GM20000 (cell line): ENCODE results near the gene SETD4.

Experiments used
- DNase-seq: peaks from one replicate; pipeline ENCODE4 v3.0.0; 2012; ENCODE audit warnings: low spot score
- TF ChIP-seq, protein P1 (sequence below): IDR thresholded peaks from 2 replicates; pipeline ENCODE4 v1.5.1; 2012; ENCODE audit warnings: mild to moderate bottlenecking, control low read depth; ENCODE audit errors: extremely low read depth, missing control alignments

SETD4 gene

DNA sequence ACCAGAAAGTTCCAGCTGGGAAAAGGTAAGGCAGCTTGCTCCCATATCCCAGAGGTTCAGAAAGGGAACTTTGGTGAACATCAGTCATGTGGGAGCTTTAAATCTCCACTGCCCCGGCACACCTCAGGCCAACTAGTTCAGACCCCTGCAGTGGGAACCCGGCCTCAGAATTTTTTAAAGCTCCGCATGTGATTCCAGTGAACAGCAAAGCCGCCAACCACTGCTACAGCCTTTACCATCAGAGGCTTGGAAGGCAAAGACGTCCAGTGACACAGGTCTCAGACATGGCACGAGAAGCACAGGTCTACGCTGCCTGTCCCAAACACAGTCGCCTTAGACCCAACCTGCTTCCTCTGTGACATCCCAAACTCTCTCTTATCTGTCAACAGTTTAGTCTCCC lies 31.0 kb downstream of the SETD4 start:
- no peak for DNase-seq
- TF ChIP-seq, protein P1, sequence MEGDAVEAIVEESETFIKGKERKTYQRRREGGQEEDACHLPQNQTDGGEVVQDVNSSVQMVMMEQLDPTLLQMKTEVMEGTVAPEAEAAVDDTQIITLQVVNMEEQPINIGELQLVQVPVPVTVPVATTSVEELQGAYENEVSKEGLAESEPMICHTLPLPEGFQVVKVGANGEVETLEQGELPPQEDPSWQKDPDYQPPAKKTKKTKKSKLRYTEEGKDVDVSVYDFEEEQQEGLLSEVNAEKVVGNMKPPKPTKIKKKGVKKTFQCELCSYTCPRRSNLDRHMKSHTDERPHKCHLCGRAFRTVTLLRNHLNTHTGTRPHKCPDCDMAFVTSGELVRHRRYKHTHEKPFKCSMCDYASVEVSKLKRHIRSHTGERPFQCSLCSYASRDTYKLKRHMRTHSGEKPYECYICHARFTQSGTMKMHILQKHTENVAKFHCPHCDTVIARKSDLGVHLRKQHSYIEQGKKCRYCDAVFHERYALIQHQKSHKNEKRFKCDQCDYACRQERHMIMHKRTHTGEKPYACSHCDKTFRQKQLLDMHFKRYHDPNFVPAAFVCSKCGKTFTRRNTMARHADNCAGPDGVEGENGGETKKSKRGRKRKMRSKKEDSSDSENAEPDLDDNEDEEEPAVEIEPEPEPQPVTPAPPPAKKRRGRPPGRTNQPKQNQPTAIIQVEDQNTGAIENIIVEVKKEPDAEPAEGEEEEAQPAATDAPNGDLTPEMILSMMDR: no peak

GRCh38 chr21:36028127-36029069 lies 31.9 kb downstream of the SETD4 start:
- TF ChIP-seq, protein P1: peak; percentile 97
- peak; percentile 81 for DNase-seq

DNA sequence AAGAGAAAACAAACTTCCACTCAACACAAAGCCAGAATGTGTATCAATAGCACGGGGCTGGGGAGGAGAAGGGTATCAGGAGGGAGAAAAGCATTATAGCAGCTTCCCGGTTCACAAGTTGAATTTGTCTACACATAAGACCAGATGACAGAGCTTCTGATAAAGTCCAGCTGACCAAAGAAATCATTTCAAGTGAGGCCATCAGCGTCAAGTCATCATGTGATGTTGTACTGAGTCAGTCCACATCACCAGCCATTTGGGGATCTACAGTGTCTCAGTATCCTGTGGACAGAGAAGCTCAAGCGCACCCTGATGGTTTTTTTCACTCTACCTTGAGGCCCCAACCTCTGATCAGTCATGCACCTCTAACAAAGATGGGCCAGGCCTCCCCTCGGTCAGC lies 33.0 kb downstream of the SETD4 start:
- TF ChIP-seq, protein P1: no peak
- DNase-seq: no peak

DNA sequence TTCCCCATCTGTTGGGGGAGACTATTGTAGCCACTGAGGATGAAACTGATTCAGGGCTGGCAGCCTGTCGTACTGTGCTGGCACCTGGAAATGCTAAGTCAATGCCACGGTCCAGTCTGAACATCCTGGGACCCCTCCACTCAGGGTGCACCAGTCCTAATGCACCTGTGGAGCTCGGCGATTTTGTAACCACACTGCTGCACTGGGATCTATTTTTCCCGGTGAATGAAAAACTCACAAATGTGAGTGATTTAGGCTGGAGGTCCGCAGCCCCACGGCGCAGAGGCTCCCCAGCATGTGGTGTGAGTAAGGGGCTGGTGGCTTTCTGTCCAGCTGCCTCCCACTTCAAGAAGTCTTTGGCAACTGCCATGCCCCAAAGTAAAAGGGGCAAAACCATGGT lies 35.5 kb downstream of the SETD4 start:
- TF ChIP-seq, protein P1: no peak
- DNase-seq: no peak

DNA sequence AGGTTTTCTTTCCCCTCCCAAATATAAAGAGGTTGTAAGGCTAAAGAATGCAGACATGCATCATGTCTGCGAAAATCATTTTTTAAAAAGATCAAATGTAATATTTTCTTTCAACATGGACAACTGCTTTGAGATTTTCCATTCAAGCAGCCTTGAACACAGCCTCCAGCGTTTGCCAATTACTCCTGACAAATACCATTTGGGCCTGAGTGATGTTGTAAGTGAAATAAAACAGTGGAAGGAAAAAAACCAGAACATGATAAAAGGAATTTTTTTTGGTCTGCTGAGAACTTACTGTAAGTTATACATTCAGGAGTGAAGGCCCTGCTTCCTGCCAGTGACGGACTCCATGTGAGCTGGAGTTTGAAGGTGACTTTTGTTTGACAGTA lies 37.2 kb downstream of the SETD4 start:
- TF ChIP-seq, protein P1: no peak
- no peak for DNase-seq

- TF ChIP-seq, protein P1: no peak
- DNase-seq: no peak
Measured at GRCh38 chr21:36022427-36023091, 37.8 kb downstream of the SETD4 start.

- DNase-seq: peak; percentile 53
- TF ChIP-seq, protein P1: no peak
Measured at GRCh38 chr21:36021251-36021837, 39.0 kb downstream of the SETD4 start.
